ENCODE results near the gene DNAJC4. TPM values are rescaled to one million over a fixed set of nuclear protein-coding genes. Genes with fewer than 3 reads are reported as not detected.

Gene DNAJC4, protein sequence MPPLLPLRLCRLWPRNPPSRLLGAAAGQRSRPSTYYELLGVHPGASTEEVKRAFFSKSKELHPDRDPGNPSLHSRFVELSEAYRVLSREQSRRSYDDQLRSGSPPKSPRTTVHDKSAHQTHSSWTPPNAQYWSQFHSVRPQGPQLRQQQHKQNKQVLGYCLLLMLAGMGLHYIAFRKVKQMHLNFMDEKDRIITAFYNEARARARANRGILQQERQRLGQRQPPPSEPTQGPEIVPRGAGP
- total RNA-seq = 12.6 TPM in 2 replicates
- polyA plus RNA-seq = 11.2 and 12.6 TPM in 2 replicates
- polyA plus RNA-seq (2012) = 22.2 and 25.1 TPM in 2 replicates
- 15.4 and 31.3 TPM in 2 replicates for polyA minus RNA-seq (ENCODE audit: low replicate concordance)

DNA sequence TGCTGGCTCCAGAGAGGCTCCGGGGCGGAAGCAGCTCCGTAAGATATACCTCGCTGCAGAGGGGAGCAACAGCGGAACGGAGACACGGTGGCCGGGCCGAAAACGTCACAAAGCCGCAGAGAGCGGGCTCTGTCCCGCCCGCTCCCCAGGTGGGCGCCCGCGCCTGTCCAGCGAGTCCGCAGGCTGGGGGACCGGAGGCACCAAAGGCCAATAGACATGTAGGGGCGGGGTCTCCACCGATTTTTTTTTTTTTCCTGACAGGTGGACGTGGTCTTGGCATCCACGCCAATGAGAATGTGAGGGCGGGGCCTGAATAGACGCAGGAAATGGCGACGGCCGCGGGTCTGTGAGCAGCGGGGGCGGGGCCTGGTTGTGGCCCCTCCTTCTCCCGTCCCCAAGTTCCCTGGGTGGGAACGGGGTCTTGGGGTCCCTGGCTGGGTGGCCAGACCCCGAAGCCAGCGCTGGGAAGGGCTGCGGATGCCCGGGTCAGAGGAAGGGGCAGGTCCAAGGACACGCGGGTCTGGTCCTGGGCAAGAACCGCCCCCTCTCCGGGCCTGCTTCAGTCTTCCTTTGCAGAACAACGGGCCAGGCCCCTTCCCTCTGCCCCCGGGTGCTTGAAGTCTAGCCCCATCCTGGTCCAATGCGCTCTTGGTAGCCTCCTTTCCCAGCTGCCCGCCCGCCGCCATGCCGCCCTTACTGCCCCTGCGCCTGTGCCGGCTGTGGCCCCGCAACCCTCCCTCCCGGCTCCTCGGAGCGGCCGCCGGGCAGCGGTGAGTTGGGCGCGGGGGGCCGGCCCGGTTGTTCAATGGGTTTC, at the start of gene DNAJC4:
Gene DNAJC4, plus strand, starts transcription at position 378 of the 814 bp plus-strand sequence. Its CDS starts 307 bp downstream, at position 685.
- Histone ChIP-seq H3K9me3 (ENCODE audit: control insufficient read depth, insufficient read depth, low read depth, low read length) (no peaks in the 10 kb centered on the region), H3K79me2 (ENCODE audit: control insufficient read depth, insufficient read depth, low read length) (peaks cover 12% of the 10 kb centered on the region)

DNA sequence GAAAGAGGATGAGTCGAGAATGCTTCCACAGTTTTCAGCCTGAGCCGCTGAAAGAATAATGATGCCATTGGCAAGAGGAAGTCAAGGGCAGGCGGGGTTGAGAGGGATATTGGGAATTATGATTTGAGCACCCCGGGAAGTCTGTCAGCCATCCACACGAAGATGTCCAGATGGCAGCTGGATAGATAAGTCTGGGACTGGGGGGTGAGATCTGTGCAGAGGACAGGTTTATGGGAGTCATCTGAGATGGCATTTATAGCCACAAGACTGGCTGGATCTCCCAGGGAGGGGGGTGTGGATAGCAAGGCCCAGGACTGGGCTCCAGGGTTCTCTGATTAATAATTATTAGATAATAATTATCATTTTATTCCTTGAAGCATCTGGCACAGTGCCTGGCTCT, 49.5 kb upstream of the DNAJC4 start:
- peak overlapping the region; percentile 90 for H3K4me2 ChIP-seq (ENCODE audit: extremely low read depth, insufficient read depth, low read length)
- DNase-seq (ENCODE audit: low read depth in 2 of 2) = no peak
- no peak overlapping the region for H2AFZ ChIP-seq (ENCODE audit: low read length)
- no peaks in the 10 kb centered on the region for H3K27me3 ChIP-seq (ENCODE audit: control insufficient read depth, insufficient read depth, low read length)
- H3K9ac ChIP-seq (ENCODE audit: insufficient read depth, low read length) = no peak overlapping the region
- peaks cover 5% of the 10 kb centered on the region for H3K36me3 ChIP-seq (ENCODE audit: control insufficient read depth, insufficient read depth, low read length)
- no peaks in the 10 kb centered on the region for H3K9me3 ChIP-seq (ENCODE audit: control insufficient read depth, insufficient read depth, low read depth, low read length)
- TF ChIP-seq, protein P1, sequence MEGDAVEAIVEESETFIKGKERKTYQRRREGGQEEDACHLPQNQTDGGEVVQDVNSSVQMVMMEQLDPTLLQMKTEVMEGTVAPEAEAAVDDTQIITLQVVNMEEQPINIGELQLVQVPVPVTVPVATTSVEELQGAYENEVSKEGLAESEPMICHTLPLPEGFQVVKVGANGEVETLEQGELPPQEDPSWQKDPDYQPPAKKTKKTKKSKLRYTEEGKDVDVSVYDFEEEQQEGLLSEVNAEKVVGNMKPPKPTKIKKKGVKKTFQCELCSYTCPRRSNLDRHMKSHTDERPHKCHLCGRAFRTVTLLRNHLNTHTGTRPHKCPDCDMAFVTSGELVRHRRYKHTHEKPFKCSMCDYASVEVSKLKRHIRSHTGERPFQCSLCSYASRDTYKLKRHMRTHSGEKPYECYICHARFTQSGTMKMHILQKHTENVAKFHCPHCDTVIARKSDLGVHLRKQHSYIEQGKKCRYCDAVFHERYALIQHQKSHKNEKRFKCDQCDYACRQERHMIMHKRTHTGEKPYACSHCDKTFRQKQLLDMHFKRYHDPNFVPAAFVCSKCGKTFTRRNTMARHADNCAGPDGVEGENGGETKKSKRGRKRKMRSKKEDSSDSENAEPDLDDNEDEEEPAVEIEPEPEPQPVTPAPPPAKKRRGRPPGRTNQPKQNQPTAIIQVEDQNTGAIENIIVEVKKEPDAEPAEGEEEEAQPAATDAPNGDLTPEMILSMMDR (conservative IDR thresholded peaks at IDR 0.05 in 1 of 2, IDR thresholded peaks at IDR 0.05 in 1 of 2; ENCODE audit: low read depth in 1 of 2, low read length in 2 of 2) = no peak
- no peak for TF ChIP-seq EZH2 (IDR thresholded peaks at IDR 0.05; ENCODE audit: low read length, missing control alignments)
- H4K20me1 ChIP-seq (ENCODE audit: control insufficient read depth, extremely low read depth, insufficient read depth, low read length) = no peaks in the 10 kb centered on the region
- H3K79me2 ChIP-seq (ENCODE audit: control insufficient read depth, insufficient read depth, low read length) = peaks cover 12% of the 10 kb centered on the region
- peak overlapping the region in 3 of 4 experiments; percentile 24 to 41 (median 33) for H3K4me3 ChIP-seq (replicated peaks in 1 of 4; ENCODE audit: control extremely low read depth in 1 of 4, insufficient read depth in 1 of 4, low read depth in 3 of 4, low read length in 4 of 4)
- peak overlapping the region; percentile 62 for H3K27ac ChIP-seq (ENCODE audit: insufficient read depth, low read length)
- peaks cover 17% of the 10 kb centered on the region for H3K4me1 ChIP-seq (ENCODE audit: control insufficient read depth, extremely low read depth, insufficient read depth, low read length)

More for the DNA sequence above, at the start of gene DNAJC4:
- TF ChIP-seq EZH2 (IDR thresholded peaks at IDR 0.05; ENCODE audit: low read length, missing control alignments) = no peak
- TF ChIP-seq, protein P1 (conservative IDR thresholded peaks at IDR 0.05 in 1 of 2, IDR thresholded peaks at IDR 0.05 in 1 of 2; ENCODE audit: low read depth in 1 of 2, low read length in 2 of 2) = no peak
- Histone ChIP-seq H3K4me1 (ENCODE audit: control insufficient read depth, extremely low read depth, insufficient read depth, low read length) (peaks cover 9% of the 10 kb centered on the region), H4K20me1 (ENCODE audit: control insufficient read depth, extremely low read depth, insufficient read depth, low read length) (no peaks in the 10 kb centered on the region), H3K4me3 (replicated peaks in 1 of 4; ENCODE audit: control extremely low read depth in 1 of 4, insufficient read depth in 1 of 4, low read depth in 3 of 4, low read length in 4 of 4) (peak within 1 kb of the TSS; percentile 59 to 80 (median 65)), H3K4me2 (ENCODE audit: extremely low read depth, insufficient read depth, low read length) (peak within 1 kb of the TSS; percentile 92), H3K27ac (ENCODE audit: insufficient read depth, low read length) (peak within 1 kb of the TSS; percentile 78), H3K27me3 (ENCODE audit: control insufficient read depth, insufficient read depth, low read length) (no peaks in the 10 kb centered on the region), H3K9ac (ENCODE audit: insufficient read depth, low read length) (peak within 1 kb of the TSS; percentile 61), H2AFZ (ENCODE audit: low read length) (peak within 1 kb of the TSS; percentile 50), H3K36me3 (ENCODE audit: control insufficient read depth, insufficient read depth, low read length) (no peaks in the 10 kb centered on the region)
- DNase-seq (ENCODE audit: low read depth in 2 of 2) = peak; percentile 86 to 87

Measured in fibroblast of lung (primary cell).